PC-9 (cell line): Measurements from ENCODE around the gene ACSL1.

Source experiments
- CTCF ChIP-seq: fragments of 200-600 bp; sonication (generic); conservative IDR thresholded peaks from 2 replicates; pipeline ENCODE4 v1.6.1; 2017; ENCODE audit warnings: mixed run types, antibody characterized with exemption, mild to moderate bottlenecking, moderate library complexity
- EZH2 ChIP-seq: fragments of 200-600 bp; sonication (generic); IDR thresholded peaks from 2 replicates; pipeline ENCODE4 v1.8.0; 2017; ENCODE audit warnings: antibody characterized with exemption, low read depth

- no peak for TF ChIP-seq CTCF
- no peak for TF ChIP-seq EZH2
Observed at GRCh38 chr4:184748251-184748652, 77.5 kb downstream of the ACSL1 start.
